RWPE1 (cell line): ENCODE data around the gene BPIFA3.

Experiments
- CTCF ChIA-PET: fragments of 350-600 bp; sonication (Branson Sonifier 250); formaldehyde crosslinking; extraction: SDS; loops from one replicate; lab custom pipeline; 2021; lab: Yijun Ruan, JAX
- POLR2A ChIA-PET: fragments of 400-600 bp; formaldehyde crosslinking; extraction: SDS; loops from one replicate; lab custom pipeline; 2020; ENCODE audit warnings: antibody characterized with exemption; ENCODE audit not compliant: low non-redundant PET; lab: Yijun Ruan, JAX
- DNase-seq: peaks from one replicate; pipeline ENCODE4 v3.0.0; 2012; ENCODE audit warnings: low spot score
- H3K27ac ChIP-seq: fragments of 450-650 bp; 2 replicates; pipeline ENCODE4 v1.5.1; 2017
- TF ChIP-seq, protein P1 (sequence below): fragments of 450-650 bp; conservative IDR thresholded peaks from 2 replicates; pipeline ENCODE4 v1.5.1; 2017; ENCODE audit warnings: low read depth, mild to moderate bottlenecking

BPIFA3 gene

DNA sequence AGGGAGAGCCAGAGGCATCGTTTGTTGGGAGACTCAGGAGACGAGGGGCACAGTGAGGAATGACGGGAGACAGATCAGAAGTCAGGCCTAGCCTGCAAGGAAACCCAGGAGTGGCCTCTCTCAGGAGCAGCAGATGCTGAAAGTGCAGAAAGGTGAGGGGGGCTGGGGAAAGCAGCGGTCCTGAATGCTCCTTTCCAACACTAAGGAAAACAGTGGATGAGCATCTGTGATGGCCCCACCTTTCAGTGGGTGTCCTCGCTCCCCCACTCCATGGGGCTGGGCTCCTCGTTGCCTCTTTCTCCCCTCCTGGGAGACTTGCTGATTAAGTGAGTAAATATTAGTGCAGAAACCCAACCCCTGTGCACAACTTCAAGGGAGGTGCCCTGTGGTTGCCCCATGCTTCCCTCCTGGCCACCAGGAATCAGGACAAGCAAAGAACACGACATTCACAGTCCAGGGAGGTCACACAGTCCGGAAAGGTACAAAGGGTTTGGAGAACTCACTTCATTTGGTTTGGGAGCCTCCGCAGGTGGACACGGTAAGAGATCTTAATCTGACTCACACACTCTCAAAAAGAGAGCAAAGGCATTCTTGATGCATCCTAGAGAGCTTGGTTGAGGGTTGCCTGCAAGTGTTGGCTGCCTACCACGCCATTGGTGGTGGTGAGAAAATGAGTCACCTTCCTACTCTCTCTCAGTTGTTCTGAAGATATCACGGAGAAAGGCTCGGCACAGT is 56.1 kb downstream of the BPIFA3 start:
- CTCF ChIA-PET, result interaction anchor here (0.6 to 2.0 kb wide), 2 partner anchors 10 to 21 kb away, joined by 3 to 8 read pairs; no protein-coding TSS in a partner anchor
- POLR2A ChIA-PET, result no interaction called here
- no peak overlapping the region for H3K27ac ChIP-seq
- TF ChIP-seq, protein P1, sequence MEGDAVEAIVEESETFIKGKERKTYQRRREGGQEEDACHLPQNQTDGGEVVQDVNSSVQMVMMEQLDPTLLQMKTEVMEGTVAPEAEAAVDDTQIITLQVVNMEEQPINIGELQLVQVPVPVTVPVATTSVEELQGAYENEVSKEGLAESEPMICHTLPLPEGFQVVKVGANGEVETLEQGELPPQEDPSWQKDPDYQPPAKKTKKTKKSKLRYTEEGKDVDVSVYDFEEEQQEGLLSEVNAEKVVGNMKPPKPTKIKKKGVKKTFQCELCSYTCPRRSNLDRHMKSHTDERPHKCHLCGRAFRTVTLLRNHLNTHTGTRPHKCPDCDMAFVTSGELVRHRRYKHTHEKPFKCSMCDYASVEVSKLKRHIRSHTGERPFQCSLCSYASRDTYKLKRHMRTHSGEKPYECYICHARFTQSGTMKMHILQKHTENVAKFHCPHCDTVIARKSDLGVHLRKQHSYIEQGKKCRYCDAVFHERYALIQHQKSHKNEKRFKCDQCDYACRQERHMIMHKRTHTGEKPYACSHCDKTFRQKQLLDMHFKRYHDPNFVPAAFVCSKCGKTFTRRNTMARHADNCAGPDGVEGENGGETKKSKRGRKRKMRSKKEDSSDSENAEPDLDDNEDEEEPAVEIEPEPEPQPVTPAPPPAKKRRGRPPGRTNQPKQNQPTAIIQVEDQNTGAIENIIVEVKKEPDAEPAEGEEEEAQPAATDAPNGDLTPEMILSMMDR, result no peak
- DNase-seq, result no peak

DNA sequence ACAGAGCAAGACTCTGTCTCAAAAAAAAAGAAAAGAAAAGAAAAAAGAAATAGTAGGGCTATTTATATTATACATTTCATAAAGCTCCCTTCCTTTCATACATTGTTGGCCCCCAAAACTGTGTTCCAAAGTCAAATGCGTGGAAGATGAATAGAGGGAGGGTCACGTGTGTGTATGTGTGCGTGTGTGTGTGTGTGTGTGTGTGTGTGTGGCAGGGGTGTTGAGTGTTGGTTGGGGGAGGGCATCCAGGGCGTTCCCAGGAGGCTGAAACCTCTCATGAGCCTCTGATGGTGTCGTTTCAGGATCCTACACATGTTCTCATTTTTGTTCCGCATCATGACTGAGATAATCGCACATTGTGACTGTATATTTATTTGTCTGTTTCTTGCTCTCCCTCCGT is 58.1 kb downstream of the BPIFA3 start:
- no peak overlapping the region for H3K27ac ChIP-seq
- CTCF ChIA-PET, result interaction anchor here (1.7 kb wide), 1 partner anchor 13 kb away, joined by 10 read pairs; no protein-coding TSS in a partner anchor
- no peak for DNase-seq
- POLR2A ChIA-PET, result no interaction called here
- TF ChIP-seq, protein P1, result no peak

DNA sequence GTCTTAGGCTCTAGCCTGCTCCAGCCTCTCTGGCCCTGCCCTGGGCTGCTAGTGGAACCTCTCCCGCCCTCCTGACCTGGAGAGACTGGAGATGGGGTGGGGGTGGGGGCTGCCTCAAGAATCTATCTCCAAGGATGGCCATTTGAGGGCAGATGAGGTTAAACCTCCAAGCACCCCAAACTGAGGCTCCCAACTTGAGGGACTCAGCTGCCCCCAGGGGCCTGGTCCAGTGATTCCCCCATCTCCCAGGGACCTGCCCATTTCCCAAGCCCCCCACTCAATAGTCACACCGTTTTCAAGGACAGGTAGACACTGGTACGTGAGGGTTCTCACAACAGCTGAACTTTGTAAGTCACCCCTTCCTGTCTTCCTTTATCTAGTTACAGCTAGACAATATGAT is 58.7 kb downstream of the BPIFA3 start:
- no peak overlapping the region for H3K27ac ChIP-seq
- TF ChIP-seq, protein P1, result no peak
- POLR2A ChIA-PET, result no interaction called here
- no peak for DNase-seq
- CTCF ChIA-PET, result interaction anchor here (1.7 kb wide), 1 partner anchor 13 kb away, joined by 10 read pairs; no protein-coding TSS in a partner anchor

GRCh38 chr20:33276303-33277113 is 59.4 kb downstream of the BPIFA3 start:
- ChIA-PET POLR2A (no interaction called here), CTCF (interaction anchor here (0.6 to 1.7 kb wide), 2 partner anchors 14 to 1692 kb away, joined by 3 to 10 read pairs; no protein-coding TSS in a partner anchor)
- DNase-seq, result no peak
- TF ChIP-seq, protein P1, result no peak
- H3K27ac ChIP-seq, result no peak overlapping the region
